Vagina (tissue), 2 donors: ENCODE measurements around the gene ISOC2. TPM values are rescaled to one million over a fixed set of nuclear protein-coding genes. Genes with fewer than 3 reads are reported as not detected.

Source experiments
- DNase-seq, 2 donors: peaks; one replicate each; pipeline ENCODE4 v3.0.0-alpha.2; 2017; ENCODE audit errors: extremely low spot score in 2 of 2
- H3K27ac ChIP-seq: fragments of 200-600 bp; sonication (generic); one replicate; pipeline ENCODE4 v1.5.1; 2019
- H3K27me3 ChIP-seq: fragments of 200-600 bp; sonication (generic); one replicate; pipeline ENCODE4 v1.5.1; 2019
- H3K36me3 ChIP-seq, 2 donors: fragments of 200-600 bp; sonication (generic); one replicate each; pipeline ENCODE4 v1.5.1; 2017 to 2019
- H3K4me1 ChIP-seq: fragments of 200-600 bp; sonication (generic); one replicate; pipeline ENCODE4 v1.5.1; 2019
- H3K4me3 ChIP-seq, 2 donors: fragments of 200-600 bp; sonication (generic); 1 replicate in 1 of 2; 2 replicates in 1 of 2; pipeline ENCODE4 v1.5.1; 2016 to 2019
- H3K9me3 ChIP-seq: fragments of 200-600 bp; sonication (generic); one replicate; pipeline ENCODE4 v1.5.1; 2019
- POLR2A ChIP-seq, 2 donors: fragments of 450-650 bp; IDR thresholded peaks; one replicate each; pipeline ENCODE4 v1.6.1; 2017; ENCODE audit warnings: antibody characterized with exemption in 2 of 2, mild to moderate bottlenecking in 2 of 2, moderate library complexity in 2 of 2
- POLR2AphosphoS5 ChIP-seq, 2 donors: sonication (generic); formaldehyde crosslinking; IDR thresholded peaks; one replicate each; pipeline ENCODE4 v1.9.0; 2017; ENCODE audit warnings: antibody characterized with exemption in 2 of 2, mild to moderate bottlenecking in 2 of 2, low read depth in 1 of 2; ENCODE audit not compliant: insufficient read depth in 1 of 2
- intact Hi-C: fragments of 100-400 bp; cut with DNase I; formaldehyde crosslinking; loops from one replicate; pipeline ENCODE4 v1.15.1; 2023
- total RNA-seq: library from RNA; depleted of rRNA; stranded (reverse); fragments of >200 nt; gene quantifications from one replicate; pipeline ENCODE4 v1.2.3, GENCODE V29; 2016
- TF ChIP-seq, protein P1 (sequence below), 3 experiments: fragments of 450-650 bp in 2 of 3; fragments of 200-600 bp in 1 of 3; sonication (generic) in 1 of 3; IDR thresholded peaks; one replicate each; pipeline ENCODE4 v1.5.1; 2017 to 2019; ENCODE audit warnings: antibody characterized with exemption in 3 of 3, mild to moderate bottlenecking in 2 of 3, moderate library complexity in 2 of 3

Gene ISOC2
- total RNA-seq, 1 donor from 2014 or later, result 61.4 TPM

DNA sequence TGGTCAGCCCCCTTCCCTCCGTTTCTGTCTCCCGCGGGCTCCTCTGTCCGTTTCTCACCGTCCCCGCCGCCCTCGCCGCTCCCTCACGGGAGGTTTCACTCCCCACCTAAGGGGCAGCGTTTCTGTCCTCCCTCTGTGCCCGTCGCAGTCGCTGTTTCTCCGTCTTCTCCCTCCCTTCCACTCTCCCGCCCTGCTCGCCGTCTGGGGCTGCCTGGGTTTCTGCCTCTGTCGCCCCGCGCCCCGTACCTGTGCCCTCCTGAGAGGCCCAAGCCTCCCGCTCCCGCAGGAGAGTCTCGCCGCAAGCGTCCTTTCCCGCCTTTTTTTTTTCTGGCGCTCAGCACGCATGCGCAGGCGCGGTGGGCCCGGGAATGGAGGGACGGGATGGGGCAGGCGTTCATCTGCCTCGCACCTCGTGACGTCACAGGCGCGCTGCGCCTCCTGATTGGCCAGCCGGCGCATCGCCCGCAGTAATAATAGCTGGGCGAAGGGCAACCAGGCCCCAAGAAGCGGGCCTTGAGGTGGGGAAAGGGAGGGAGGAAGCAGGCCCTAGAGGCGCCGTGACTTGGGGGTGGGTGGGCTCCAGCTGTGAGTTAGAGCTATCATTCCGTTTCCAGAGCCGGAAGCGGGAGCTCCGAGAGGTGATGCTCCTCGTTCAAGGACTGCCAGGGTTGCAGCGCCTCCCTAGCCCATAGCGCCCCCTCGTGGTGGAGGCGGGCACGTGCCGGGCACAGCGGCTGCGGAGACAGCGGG is 42.2 kb upstream of the ISOC2 start:
- no peak for DNase-seq
- H3K4me1 ChIP-seq, result peaks cover 10% of the 10 kb centered on the region
- no peaks in the 10 kb centered on the region for H3K27me3 ChIP-seq
- H3K36me3 ChIP-seq, result peaks cover 0 to 9% of the 10 kb centered on the region in 2 donors
- TF ChIP-seq, protein P1, sequence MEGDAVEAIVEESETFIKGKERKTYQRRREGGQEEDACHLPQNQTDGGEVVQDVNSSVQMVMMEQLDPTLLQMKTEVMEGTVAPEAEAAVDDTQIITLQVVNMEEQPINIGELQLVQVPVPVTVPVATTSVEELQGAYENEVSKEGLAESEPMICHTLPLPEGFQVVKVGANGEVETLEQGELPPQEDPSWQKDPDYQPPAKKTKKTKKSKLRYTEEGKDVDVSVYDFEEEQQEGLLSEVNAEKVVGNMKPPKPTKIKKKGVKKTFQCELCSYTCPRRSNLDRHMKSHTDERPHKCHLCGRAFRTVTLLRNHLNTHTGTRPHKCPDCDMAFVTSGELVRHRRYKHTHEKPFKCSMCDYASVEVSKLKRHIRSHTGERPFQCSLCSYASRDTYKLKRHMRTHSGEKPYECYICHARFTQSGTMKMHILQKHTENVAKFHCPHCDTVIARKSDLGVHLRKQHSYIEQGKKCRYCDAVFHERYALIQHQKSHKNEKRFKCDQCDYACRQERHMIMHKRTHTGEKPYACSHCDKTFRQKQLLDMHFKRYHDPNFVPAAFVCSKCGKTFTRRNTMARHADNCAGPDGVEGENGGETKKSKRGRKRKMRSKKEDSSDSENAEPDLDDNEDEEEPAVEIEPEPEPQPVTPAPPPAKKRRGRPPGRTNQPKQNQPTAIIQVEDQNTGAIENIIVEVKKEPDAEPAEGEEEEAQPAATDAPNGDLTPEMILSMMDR (IDR thresholded peaks at IDR 0.05), result peak; percentile 96 to 98 (median 97)
- TF ChIP-seq POLR2AphosphoS5 (IDR thresholded peaks at IDR 0.05; ENCODE audit: insufficient read depth in 1 of 2, low read depth in 1 of 2) (peak; percentile 65 to 84), POLR2A (IDR thresholded peaks at IDR 0.05) (no peak)
- intact Hi-C loops, result loop anchor here (5.0 to 10.0 kb wide), 3 partner anchors 36 to 359 kb away; partner anchors contain the start of gene TNNT1
- peak overlapping the region; percentile 38 to 60 for H3K4me3 ChIP-seq
- H3K9me3 ChIP-seq, result no peaks in the 10 kb centered on the region
- peak overlapping the region; percentile 54 for H3K27ac ChIP-seq

DNA sequence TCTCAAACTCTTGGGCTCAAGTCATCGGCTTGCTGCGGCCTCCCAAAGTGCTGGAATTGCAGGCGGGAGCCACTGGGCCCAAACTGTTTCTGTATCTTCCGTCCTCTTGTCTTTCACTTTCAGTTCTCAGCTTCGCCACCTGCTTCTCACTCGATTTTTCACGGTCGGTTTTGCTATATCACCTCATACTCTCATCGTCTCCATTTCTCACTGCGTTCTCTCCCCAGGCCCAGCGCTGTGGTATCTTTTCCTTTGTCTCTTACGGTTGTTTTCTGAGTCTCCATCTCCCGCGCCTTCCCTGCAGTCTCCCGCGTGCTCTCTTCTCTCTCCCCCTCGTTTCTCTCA is 41.7 kb upstream of the ISOC2 start:
- peaks cover 10% of the 10 kb centered on the region for H3K4me1 ChIP-seq
- H3K27me3 ChIP-seq, result no peaks in the 10 kb centered on the region
- DNase-seq, result no peak
- H3K9me3 ChIP-seq, result no peaks in the 10 kb centered on the region
- intact Hi-C loops, result loop anchor here (5.0 to 10.0 kb wide), 3 partner anchors 36 to 358 kb away; partner anchors contain the start of gene TNNT1
- TF ChIP-seq POLR2A (IDR thresholded peaks at IDR 0.05) (no peak), POLR2AphosphoS5 (IDR thresholded peaks at IDR 0.05; ENCODE audit: insufficient read depth in 1 of 2, low read depth in 1 of 2) (no peak)
- no peak overlapping the region for H3K4me3 ChIP-seq
- H3K36me3 ChIP-seq, result peaks cover 0 to 9% of the 10 kb centered on the region in 2 donors
- H3K27ac ChIP-seq, result no peak overlapping the region

DNA sequence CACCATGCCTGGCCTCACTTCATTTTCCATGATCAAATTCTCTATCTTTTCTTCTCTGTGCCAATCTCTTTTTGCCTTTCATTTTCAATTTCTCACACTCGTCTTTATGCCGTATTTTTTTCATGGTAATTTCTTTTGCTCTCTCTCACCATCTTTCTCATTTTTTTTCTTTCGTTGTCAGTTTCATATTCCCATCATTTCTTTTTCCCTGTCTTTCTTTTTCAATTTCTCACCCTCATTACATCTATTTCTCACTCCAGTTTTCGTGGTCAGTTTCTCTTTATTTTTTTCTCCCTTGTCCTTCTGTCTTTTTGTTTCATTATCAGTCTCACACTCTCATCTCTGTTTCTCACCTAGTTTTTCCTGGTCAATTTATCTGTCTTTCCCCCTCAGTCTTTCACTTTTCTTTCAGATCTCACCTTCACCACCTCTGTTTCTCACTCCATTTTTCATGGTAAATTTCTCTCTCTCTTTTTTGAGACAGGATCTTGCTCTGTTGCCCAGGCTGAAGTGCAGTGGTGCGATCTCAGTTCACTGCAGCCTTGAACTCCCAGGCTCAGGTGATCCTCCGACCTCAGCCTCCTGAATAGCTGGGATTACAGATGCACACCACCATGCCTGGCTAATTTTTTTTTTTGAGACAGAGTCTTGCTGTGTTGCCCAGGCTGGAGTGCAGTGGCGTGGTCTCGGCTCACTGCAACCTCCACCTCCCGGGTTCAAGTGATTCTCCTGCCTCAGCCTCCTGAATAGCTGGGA is 40.9 kb upstream of the ISOC2 start:
- Histone ChIP-seq H3K4me3 (no peak overlapping the region), H3K36me3 (peaks cover 0 to 9% of the 10 kb centered on the region in 2 donors), H3K9me3 (no peaks in the 10 kb centered on the region), H3K27me3 (no peaks in the 10 kb centered on the region), H3K4me1 (peaks cover 10% of the 10 kb centered on the region), H3K27ac (no peak overlapping the region)
- TF ChIP-seq POLR2AphosphoS5 (IDR thresholded peaks at IDR 0.05; ENCODE audit: insufficient read depth in 1 of 2, low read depth in 1 of 2), result no peak
- no peak for TF ChIP-seq POLR2A (IDR thresholded peaks at IDR 0.05)
- DNase-seq, result no peak
- intact Hi-C loops, result loop anchor here (5.0 to 10.0 kb wide), 3 partner anchors 35 to 358 kb away; partner anchors contain the start of gene TNNT1

DNA sequence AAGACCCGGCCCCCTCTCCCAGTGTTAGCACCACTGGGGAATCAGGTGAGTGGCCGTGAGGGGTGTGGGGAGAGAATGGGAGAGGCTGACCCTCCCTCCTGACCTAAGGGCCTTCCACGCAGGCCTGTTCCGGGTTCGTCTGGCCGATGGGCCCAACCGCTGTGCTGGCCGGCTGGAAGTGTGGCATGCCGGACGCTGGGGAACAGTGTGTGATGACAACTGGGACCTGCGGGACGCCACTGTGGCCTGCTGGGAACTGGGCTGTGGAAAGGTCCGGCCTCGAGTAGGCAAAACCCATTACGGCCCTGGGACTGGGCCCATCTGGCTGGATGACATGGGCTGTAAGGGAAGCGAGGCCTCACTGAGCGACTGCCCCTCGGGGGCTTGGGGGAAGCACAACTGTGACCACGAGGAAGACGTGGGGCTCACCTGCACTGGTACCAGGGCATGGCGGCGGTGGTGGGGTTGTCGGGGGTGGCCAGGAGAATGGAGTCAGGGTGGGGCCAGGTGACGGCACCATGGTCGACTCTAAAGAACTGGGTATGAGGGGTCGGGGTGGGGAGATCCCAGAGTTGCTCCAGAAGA is 39.0 kb upstream of the ISOC2 start:
- H3K4me1 ChIP-seq, result peaks cover 10% of the 10 kb centered on the region
- H3K4me3 ChIP-seq, result no peak overlapping the region
- intact Hi-C loops, result loop anchor here (5.0 to 10.0 kb wide), 3 partner anchors 33 to 356 kb away; partner anchors contain the start of gene TNNT1
- no peak for TF ChIP-seq POLR2A (IDR thresholded peaks at IDR 0.05)
- TF ChIP-seq POLR2AphosphoS5 (IDR thresholded peaks at IDR 0.05; ENCODE audit: insufficient read depth in 1 of 2, low read depth in 1 of 2), result no peak
- TF ChIP-seq, protein P1 (IDR thresholded peaks at IDR 0.05), result no peak
- no peak overlapping the region for H3K27ac ChIP-seq
- H3K27me3 ChIP-seq, result no peaks in the 10 kb centered on the region
- H3K9me3 ChIP-seq, result no peaks in the 10 kb centered on the region
- DNase-seq, result no peak
- peaks cover 0 to 9% of the 10 kb centered on the region in 2 donors for H3K36me3 ChIP-seq

DNA sequence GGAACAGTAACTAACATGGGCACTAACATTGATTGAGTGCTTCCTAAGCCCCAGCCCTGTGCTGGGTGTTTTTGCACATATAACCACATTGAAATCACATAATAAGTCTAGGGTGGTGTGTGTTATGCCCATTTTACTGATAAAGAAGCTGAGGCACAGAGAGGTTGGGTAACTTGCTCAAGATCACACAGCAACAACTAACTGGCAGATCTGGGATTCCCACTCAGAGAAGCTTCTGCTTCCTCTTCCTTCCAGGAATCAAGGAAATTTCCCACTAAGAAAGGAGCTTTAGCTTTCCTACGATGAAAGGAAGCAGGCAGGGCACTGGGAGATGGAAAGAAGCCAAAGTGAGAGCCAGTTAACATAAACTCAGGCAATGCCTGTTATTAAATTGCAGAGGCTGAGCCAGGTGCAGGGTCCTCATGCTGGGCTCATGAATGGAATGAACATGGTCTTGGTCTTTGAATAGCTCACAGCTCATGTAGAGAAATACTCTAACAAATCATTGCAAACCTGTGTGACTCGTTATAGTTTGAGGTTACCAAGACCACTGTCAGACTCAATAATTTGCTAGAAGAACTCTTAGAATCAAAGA is 36.9 kb upstream of the ISOC2 start:
- Histone ChIP-seq H3K36me3 (peaks cover 0 to 9% of the 10 kb centered on the region in 2 donors), H3K9me3 (no peaks in the 10 kb centered on the region), H3K27ac (no peak overlapping the region), H3K27me3 (no peaks in the 10 kb centered on the region), H3K4me1 (peaks cover 12% of the 10 kb centered on the region), H3K4me3 (no peak overlapping the region)
- intact Hi-C loops, result no loop called here
- no peak for DNase-seq
- TF ChIP-seq POLR2A (IDR thresholded peaks at IDR 0.05), result no peak
- no peak for TF ChIP-seq POLR2AphosphoS5 (IDR thresholded peaks at IDR 0.05; ENCODE audit: insufficient read depth in 1 of 2, low read depth in 1 of 2)
- TF ChIP-seq, protein P1 (IDR thresholded peaks at IDR 0.05), result no peak
